H1 (cell line): Measurements from ENCODE around the gene TBL2. TPM values are rescaled to one million over a fixed set of nuclear protein-coding genes. Genes with fewer than 3 reads are reported as not detected.
A peak's percentile ranks its signal among the peaks of the same experiment; 100 is the strongest.

Source experiments
- ASH2L ChIP-seq: fragments of 200-600, 300-600 bp; sonication (generic); IDR thresholded peaks from one replicate; pipeline ENCODE4 v1.7.1; 2017; ENCODE audit warnings: low read length
- BACH1 ChIP-seq: IDR thresholded peaks from 2 replicates; pipeline ENCODE4 v1.6.1; 2012; ENCODE audit warnings: low read length, improper control_type of control experiment
- EGR1 ChIP-seq: IDR thresholded peaks from 2 replicates; pipeline ENCODE4 v1.6.1; 2011; ENCODE audit warnings: low read depth, low read length, borderline replicate concordance
- FOSL1 ChIP-seq: IDR thresholded peaks from 2 replicates; pipeline ENCODE4 v1.6.1; 2011; ENCODE audit warnings: mild to moderate bottlenecking, low read depth, low read length, moderate library complexity; ENCODE audit not compliant: insufficient read depth
- GTF2F1 ChIP-seq: IDR thresholded peaks from 2 replicates; pipeline ENCODE4 v1.6.1; 2012; ENCODE audit warnings: low read depth, low read length, improper control_type of control experiment, borderline replicate concordance
- RAD21 ChIP-seq, 2 experiments: IDR thresholded peaks in 1 of 2; conservative IDR thresholded peaks in 1 of 2; 2 replicates each; pipeline ENCODE4 v1.6.1; 2011; ENCODE audit warnings: low read depth in 2 of 2, low read length in 2 of 2, improper control_type of control experiment in 1 of 2, inconsistent platforms in 1 of 2, mild to moderate bottlenecking in 1 of 2, moderate library complexity in 1 of 2
- RBBP5 ChIP-seq: IDR thresholded peaks from 2 replicates; pipeline ENCODE4 v1.7.1; 2012; ENCODE audit warnings: low read depth, mild to moderate bottlenecking, inconsistent platforms, low read length, moderate library complexity, borderline replicate concordance
- SIRT6 ChIP-seq: IDR thresholded peaks from one replicate; pipeline ENCODE4 v1.7.1; 2012; ENCODE audit warnings: low read length, inconsistent platforms
- SIX5 ChIP-seq: IDR thresholded peaks from 2 replicates; pipeline ENCODE4 v1.6.1; 2011; ENCODE audit warnings: mild to moderate bottlenecking, low read depth, low read length
- SP1 ChIP-seq: IDR thresholded peaks from 2 replicates; pipeline ENCODE4 v1.6.1; 2011; ENCODE audit warnings: low read depth, low read length
- TAF1 ChIP-seq: IDR thresholded peaks from 2 replicates; pipeline ENCODE4 v1.6.1; 2011; ENCODE audit warnings: mild to moderate bottlenecking, low read depth, low read length
- TBP ChIP-seq: IDR thresholded peaks from 2 replicates; pipeline ENCODE4 v1.6.1; 2011; ENCODE audit warnings: low read depth, low read length, improper control_type of control experiment
- polyA plus RNA-seq, 7 experiments: library from polyadenylated mRNA; depleted of rRNA in 3 of 7; stranded (reverse) in 5 of 7; unstranded in 2 of 7; fragments of >200 nt in 5 of 7; fragments of 200-250 nt in 2 of 7; gene quantifications; 1 replicate in 5 of 7; 2 replicates in 1 of 7; 4 replicates in 1 of 7; pipeline versions ENCODE4 v1.2.1 to v1.2.3, GENCODE V29; 2011 to 2013; ENCODE audit warnings: missing spikeins in 2 of 7, mixed read lengths in 2 of 7
- total RNA-seq: library from RNA; stranded (reverse); fragmentation: NEBNext Ultra II Directional; extraction: Animal tissue kit (Norgen Biotek cat#: 25700); gene quantifications from 2 replicates; pipeline ENCODE4 v1.2.1, GENCODE V29; 2021
- TF ChIP-seq, protein P1 (sequence below): IDR thresholded peaks from 2 replicates; pipeline ENCODE4 v1.6.1; 2011; ENCODE audit warnings: low read depth, mild to moderate bottlenecking, low read length; ENCODE audit not compliant: insufficient read depth

Gene TBL2
- total and polyA plus RNA-seq, 2 of the 8 experiments (the other 6 are each of a cell fraction or from before 2014, with no cell fraction given): 25.8 to 29.7 TPM

DNA sequence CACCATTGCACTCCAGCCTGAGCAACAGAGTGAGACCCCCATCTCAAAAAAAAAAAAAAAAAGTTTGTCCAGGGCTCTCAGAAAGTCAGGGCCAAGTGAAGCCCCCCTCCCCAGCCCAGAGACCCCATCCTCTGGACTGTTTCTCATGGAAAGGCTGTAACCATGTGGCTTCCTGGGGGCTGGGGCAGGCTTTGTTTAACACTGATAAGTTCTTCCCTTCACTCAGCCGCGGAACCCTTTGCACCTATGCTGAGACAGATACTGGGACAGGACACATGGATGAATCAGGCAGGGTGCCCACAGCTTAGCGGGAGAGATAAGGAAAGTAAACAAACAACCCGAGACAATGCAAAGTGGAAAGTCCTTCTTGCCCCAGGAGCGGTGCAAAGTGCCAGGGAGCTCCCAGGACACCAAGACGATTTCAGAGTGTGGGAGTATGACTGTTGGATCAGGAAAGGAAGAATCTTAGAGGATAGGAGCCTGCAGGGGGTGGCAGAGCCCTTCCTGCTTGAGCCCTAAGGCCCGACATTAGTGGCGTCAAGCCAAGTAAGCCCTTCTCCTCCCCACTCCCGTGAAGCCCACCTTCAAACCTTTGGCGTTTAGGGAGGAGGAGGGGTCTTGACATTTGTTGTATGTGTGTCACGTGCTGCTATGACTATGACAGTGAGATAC, 34.4 kb upstream of the TBL2 start (continued):
- TF ChIP-seq ASH2L (no peak), TBP (no peak), EGR1 (no peak), RBBP5 (no peak), SIRT6 (no peak), GTF2F1 (no peak), BACH1 (no peak), TAF1 (no peak), FOSL1 (no peak), SP1 (no peak), SIX5 (no peak), RAD21 (IDR thresholded peaks at IDR 0.05 in 1 of 2, conservative IDR thresholded peaks at IDR 0.05 in 1 of 2; ENCODE audit: low read depth in 2 of 2, low read length in 2 of 2) (peak; percentile 49 to 60)
- TF ChIP-seq, protein P1, sequence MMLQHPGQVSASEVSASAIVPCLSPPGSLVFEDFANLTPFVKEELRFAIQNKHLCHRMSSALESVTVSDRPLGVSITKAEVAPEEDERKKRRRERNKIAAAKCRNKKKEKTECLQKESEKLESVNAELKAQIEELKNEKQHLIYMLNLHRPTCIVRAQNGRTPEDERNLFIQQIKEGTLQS: no peak
